Testis (tissue), 2 donors: ENCODE measurements around the gene JCHAIN.

Source experiments
- POLR2A ChIP-seq: fragments of 450-650 bp; IDR thresholded peaks from one replicate; pipeline ENCODE4 v1.6.1; 2017; ENCODE audit warnings: antibody characterized with exemption, mild to moderate bottlenecking, moderate library complexity
- TF ChIP-seq, protein P1 (sequence below), 3 experiments: fragments of 450-650 bp in 2 of 3; fragments of 200-600 bp in 1 of 3; sonication (generic) in 1 of 3; IDR thresholded peaks; one replicate each; pipeline ENCODE4 v1.5.1; 2016 to 2019; ENCODE audit warnings: antibody characterized with exemption in 3 of 3, mild to moderate bottlenecking in 2 of 3, moderate library complexity in 1 of 3

DNA sequence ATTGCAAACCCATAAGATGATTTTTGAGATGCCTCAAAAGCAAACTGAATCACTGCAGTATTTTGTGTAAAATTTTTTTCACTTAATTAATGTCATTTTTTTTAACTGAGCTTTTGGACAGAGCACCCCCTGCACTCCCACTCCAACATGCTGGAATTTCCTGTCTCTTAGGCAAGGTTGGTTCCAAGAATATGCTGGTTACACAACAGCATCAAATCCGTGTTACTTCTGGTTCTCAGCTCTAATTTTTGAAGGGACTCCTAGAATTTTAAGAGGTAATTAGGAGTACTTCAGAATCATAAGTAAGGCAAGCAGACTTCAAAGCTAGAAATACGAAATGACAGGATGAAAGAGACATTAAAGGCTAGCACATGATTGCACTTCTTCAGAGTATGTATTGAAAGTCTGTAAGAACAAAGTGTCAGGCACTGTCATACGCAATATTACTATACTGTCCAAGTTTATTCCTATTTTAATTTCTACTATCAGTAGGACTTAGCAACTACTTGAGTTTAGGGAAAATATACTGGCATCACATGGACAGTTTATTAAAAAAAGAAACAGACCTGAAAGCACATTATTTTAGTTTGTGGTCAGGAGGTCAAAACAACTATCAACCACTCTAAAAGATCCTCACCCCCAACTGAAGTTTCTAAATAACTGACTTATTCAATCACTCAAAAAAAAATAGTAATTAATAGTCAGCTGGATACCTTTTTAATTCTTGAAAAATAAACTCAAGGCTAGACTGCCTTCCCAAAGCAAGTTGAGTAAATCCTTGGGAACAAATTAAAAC lies 1.6 kb upstream of the JCHAIN start:
- no peak for TF ChIP-seq POLR2A
- TF ChIP-seq, protein P1, sequence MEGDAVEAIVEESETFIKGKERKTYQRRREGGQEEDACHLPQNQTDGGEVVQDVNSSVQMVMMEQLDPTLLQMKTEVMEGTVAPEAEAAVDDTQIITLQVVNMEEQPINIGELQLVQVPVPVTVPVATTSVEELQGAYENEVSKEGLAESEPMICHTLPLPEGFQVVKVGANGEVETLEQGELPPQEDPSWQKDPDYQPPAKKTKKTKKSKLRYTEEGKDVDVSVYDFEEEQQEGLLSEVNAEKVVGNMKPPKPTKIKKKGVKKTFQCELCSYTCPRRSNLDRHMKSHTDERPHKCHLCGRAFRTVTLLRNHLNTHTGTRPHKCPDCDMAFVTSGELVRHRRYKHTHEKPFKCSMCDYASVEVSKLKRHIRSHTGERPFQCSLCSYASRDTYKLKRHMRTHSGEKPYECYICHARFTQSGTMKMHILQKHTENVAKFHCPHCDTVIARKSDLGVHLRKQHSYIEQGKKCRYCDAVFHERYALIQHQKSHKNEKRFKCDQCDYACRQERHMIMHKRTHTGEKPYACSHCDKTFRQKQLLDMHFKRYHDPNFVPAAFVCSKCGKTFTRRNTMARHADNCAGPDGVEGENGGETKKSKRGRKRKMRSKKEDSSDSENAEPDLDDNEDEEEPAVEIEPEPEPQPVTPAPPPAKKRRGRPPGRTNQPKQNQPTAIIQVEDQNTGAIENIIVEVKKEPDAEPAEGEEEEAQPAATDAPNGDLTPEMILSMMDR (IDR thresholded peaks at IDR 0.05) = no peak
